Measurements from ENCODE around the gene AHI1. TPM values are rescaled to one million over a fixed set of nuclear protein-coding genes. Genes with fewer than 3 reads are reported as not detected.

The AHI1 gene
- total and polyA plus RNA-seq, 12 donors: 4.1 to 19.8 (median 11.9) TPM

DNA sequence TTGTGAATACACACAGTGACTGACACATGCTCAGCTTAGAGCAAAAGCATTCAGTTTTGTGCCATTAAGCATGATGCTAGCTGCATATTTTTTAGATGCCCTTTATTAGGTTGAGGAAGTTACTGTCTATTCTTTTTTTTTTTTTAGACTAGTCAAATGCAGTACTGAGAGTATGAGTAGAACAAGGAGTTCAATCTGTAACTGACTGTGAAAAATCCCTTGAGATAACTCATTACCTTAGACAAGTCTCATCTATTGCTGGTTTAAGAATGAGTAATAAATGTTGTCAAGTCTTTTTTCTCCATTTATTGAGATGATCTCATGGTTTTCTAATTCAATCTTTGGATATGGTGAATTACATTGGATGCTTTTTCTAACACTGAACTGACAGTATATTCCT lies 23.2 kb downstream of the AHI1 start:
- no peak for DNase-seq
- no peaks in the 10 kb centered on the region for H3K27me3 ChIP-seq
- intact Hi-C loops (cut with DNase I): no loop called here
- TF ChIP-seq, protein P1, sequence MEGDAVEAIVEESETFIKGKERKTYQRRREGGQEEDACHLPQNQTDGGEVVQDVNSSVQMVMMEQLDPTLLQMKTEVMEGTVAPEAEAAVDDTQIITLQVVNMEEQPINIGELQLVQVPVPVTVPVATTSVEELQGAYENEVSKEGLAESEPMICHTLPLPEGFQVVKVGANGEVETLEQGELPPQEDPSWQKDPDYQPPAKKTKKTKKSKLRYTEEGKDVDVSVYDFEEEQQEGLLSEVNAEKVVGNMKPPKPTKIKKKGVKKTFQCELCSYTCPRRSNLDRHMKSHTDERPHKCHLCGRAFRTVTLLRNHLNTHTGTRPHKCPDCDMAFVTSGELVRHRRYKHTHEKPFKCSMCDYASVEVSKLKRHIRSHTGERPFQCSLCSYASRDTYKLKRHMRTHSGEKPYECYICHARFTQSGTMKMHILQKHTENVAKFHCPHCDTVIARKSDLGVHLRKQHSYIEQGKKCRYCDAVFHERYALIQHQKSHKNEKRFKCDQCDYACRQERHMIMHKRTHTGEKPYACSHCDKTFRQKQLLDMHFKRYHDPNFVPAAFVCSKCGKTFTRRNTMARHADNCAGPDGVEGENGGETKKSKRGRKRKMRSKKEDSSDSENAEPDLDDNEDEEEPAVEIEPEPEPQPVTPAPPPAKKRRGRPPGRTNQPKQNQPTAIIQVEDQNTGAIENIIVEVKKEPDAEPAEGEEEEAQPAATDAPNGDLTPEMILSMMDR (IDR thresholded peaks at IDR 0.05): no peak
- no peaks in the 10 kb centered on the region for H3K4me1 ChIP-seq
- peaks cover 0 to 9% (median 0%) of the 10 kb centered on the region in 11 donors for H3K9me3 ChIP-seq
- H3K36me3 ChIP-seq: peaks cover 0 to 72% (median 7%) of the 10 kb centered on the region in 9 donors
- H3K4me3 ChIP-seq: no peak overlapping the region
- no peak overlapping the region for H3K27ac ChIP-seq
- no peak for ATAC-seq

DNA sequence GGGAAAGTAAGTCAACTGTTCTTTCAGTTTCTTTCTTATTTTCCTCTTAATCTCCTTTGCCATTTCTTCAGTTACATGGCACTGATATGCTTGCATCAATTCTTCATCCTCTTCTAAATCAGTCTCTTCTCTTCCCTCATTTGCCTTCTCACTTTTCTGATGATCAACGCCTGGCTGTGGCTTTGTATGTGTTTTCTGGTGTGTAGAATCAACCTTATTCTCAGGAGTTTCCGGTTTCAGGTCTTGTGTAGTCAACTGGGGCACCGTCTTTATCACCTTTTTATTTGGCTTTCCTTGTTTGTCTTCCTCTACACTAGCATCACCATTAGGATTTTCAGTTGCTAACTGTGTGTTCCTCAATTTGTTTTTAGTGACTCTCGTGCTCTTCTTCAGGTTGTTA lies 31.6 kb downstream of the AHI1 start:
- Histone ChIP-seq H3K36me3 (peaks cover 0 to 78% (median 13%) of the 10 kb centered on the region in 9 donors), H3K27ac (no peak overlapping the region), H3K4me3 (no peak overlapping the region), H3K9me3 (no peaks in the 10 kb centered on the region), H3K4me1 (no peaks in the 10 kb centered on the region), H3K27me3 (no peaks in the 10 kb centered on the region)
- WGBS, 2 donors: 89 to 92% methylated on average over 4 of the region's 4 CpGs
- intact Hi-C loops (cut with DNase I): no loop called here
- no peak for ATAC-seq
- no peak for DNase-seq
- TF ChIP-seq, protein P1 (IDR thresholded peaks at IDR 0.05): no peak

DNA sequence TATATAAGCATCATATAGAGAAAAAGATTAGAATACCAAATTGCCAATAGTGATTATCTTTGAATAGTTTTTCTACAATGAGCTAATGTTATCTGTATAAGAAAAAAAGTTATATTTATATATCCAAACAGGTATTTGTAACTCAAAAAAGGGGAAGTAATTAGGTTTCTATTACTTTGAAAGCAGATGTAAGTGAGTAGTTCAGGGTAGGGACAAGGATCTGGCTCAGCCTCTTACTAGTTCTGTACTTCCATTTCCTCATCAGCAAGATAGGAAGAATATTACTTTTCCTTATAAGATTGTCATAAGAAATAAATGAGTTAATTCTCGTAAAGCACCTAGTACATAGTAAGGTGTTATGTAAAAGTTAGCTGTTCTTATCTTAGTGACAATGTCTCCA lies 32.2 kb downstream of the AHI1 start:
- H3K36me3 ChIP-seq: peaks cover 0 to 72% (median 13%) of the 10 kb centered on the region in 9 donors
- H3K9me3 ChIP-seq: no peaks in the 10 kb centered on the region
- intact Hi-C loops (cut with DNase I): no loop called here
- no peak for ATAC-seq
- H3K27me3 ChIP-seq: no peaks in the 10 kb centered on the region
- H3K27ac ChIP-seq: no peak overlapping the region
- TF ChIP-seq, protein P1 (IDR thresholded peaks at IDR 0.05): no peak
- no peak for DNase-seq
- H3K4me3 ChIP-seq: no peak overlapping the region
- 95 to 98% methylated on average over 1 of the region's 1 CpG for WGBS, 2 donors
- no peaks in the 10 kb centered on the region for H3K4me1 ChIP-seq

DNA sequence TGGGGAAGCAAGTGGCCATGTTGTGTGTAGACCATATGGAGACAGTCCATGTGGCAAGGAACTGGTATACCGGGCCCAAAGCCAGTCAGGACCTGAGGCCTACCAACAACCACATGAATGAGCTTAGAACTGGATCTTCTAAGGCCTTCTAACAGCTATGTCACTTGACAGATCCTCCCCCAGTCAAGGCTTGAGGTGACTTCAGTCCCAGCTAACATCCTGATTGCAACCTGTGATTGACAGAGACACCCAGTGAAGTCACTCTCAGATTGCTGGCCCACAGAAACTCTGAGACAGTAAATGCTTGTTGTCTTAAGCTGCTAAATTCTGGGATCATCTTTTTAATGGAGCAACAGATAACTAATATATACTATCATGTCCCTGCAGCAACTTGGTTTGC lies 32.9 kb downstream of the AHI1 start:
- no peaks in the 10 kb centered on the region for H3K4me1 ChIP-seq
- 93 to 100% methylated on average over 1 of the region's 1 CpG for WGBS, 2 donors
- no peak overlapping the region for H3K4me3 ChIP-seq
- H3K27me3 ChIP-seq: no peaks in the 10 kb centered on the region
- H3K27ac ChIP-seq: no peak overlapping the region
- no peak for DNase-seq
- H3K36me3 ChIP-seq: peaks cover 0 to 74% (median 13%) of the 10 kb centered on the region in 9 donors
- H3K9me3 ChIP-seq: no peaks in the 10 kb centered on the region
- ATAC-seq: no peak
- intact Hi-C loops (cut with DNase I): no loop called here
- TF ChIP-seq, protein P1 (IDR thresholded peaks at IDR 0.05): no peak
